GM21390 (cell line): Measurements from ENCODE around the gene SERPINB7.

Experiments used
- ATAC-seq: cut with Tn5 transposase; IDR thresholded peaks from one replicate; pipeline ENCODE4 v1.9.1; 2021; ENCODE audit not compliant: unreplicated experiment

The SERPINB7 gene

GRCh38 chr18:63787673-63788072, 12.5 kb downstream of the SERPINB7 start:
- no peak for ATAC-seq

- peak; percentile 78 for ATAC-seq
These were observed 13.4 kb downstream of the SERPINB7 start for GRCh38 chr18:63788447-63789096.

- no peak for ATAC-seq
These were observed 14.1 kb downstream of the SERPINB7 start for GRCh38 chr18:63789327-63789726.

GRCh38 chr18:63795606-63796005, 20.4 kb downstream of the SERPINB7 start:
- ATAC-seq = no peak

- no peak for ATAC-seq
These were observed 24.0 kb downstream of the SERPINB7 start for GRCh38 chr18:63799189-63799588.

- no peak for ATAC-seq
These were observed 26.1 kb downstream of the SERPINB7 start for GRCh38 chr18:63801343-63801742.

- no peak for ATAC-seq
These were observed 32.9 kb downstream of the SERPINB7 start for GRCh38 chr18:63808125-63808524.

- ATAC-seq = no peak
These were observed 42.3 kb downstream of the SERPINB7 start for GRCh38 chr18:63817441-63818051.

GRCh38 chr18:63818212-63818611, 43.0 kb downstream of the SERPINB7 start:
- ATAC-seq = no peak

GRCh38 chr18:63819786-63820185, 44.6 kb downstream of the SERPINB7 start:
- no peak for ATAC-seq

GRCh38 chr18:63820694-63821093, 45.5 kb downstream of the SERPINB7 start:
- ATAC-seq = no peak

- ATAC-seq = peak; percentile 45
These were observed 48.5 kb downstream of the SERPINB7 start for GRCh38 chr18:63823516-63824219.

- no peak for ATAC-seq
These were observed 49.0 kb downstream of the SERPINB7 start for GRCh38 chr18:63824220-63824525.

GRCh38 chr18:63828120-63828519, 52.9 kb downstream of the SERPINB7 start:
- ATAC-seq = no peak

GRCh38 chr18:63828656-63829055, 53.4 kb downstream of the SERPINB7 start:
- ATAC-seq = no peak

- no peak for ATAC-seq
These were observed 54.7 kb downstream of the SERPINB7 start for GRCh38 chr18:63829886-63830285.

- ATAC-seq = peak; percentile 88
These were observed 56.0 kb downstream of the SERPINB7 start for GRCh38 chr18:63831080-63831788.

- ATAC-seq = peak; percentile 48
These were observed 57.3 kb downstream of the SERPINB7 start for GRCh38 chr18:63832470-63832869.

- ATAC-seq = no peak
These were observed 59.4 kb downstream of the SERPINB7 start for GRCh38 chr18:63834471-63835113.

- ATAC-seq = no peak
These were observed 61.2 kb downstream of the SERPINB7 start for GRCh38 chr18:63836456-63836855.

- ATAC-seq = no peak
These were observed 62.4 kb downstream of the SERPINB7 start for GRCh38 chr18:63837590-63837989.
